ENCODE data around the gene PDAP1.

- TF ChIP-seq, protein P1, sequence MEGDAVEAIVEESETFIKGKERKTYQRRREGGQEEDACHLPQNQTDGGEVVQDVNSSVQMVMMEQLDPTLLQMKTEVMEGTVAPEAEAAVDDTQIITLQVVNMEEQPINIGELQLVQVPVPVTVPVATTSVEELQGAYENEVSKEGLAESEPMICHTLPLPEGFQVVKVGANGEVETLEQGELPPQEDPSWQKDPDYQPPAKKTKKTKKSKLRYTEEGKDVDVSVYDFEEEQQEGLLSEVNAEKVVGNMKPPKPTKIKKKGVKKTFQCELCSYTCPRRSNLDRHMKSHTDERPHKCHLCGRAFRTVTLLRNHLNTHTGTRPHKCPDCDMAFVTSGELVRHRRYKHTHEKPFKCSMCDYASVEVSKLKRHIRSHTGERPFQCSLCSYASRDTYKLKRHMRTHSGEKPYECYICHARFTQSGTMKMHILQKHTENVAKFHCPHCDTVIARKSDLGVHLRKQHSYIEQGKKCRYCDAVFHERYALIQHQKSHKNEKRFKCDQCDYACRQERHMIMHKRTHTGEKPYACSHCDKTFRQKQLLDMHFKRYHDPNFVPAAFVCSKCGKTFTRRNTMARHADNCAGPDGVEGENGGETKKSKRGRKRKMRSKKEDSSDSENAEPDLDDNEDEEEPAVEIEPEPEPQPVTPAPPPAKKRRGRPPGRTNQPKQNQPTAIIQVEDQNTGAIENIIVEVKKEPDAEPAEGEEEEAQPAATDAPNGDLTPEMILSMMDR (IDR thresholded peaks at IDR 0.05; ENCODE audit: low read depth, low read length): no peak
- TF ChIP-seq MYC (IDR thresholded peaks at IDR 0.05; ENCODE audit: low read depth, low read length) (peak; percentile 57), POLR2A (IDR thresholded peaks at IDR 0.05; ENCODE audit: extremely low read depth, insufficient read length) (no peak), MAX (IDR thresholded peaks at IDR 0.05; ENCODE audit: low read depth, low read length) (peak; percentile 31; the same call in 1 of the 2 replicates)
These were observed 34.0 kb downstream of the PDAP1 start, which contains the start of gene ARPC1B for GRCh38 chr7:99374111-99375064.
